Measurements from ENCODE around the gene MAGEA3. TPM values are rescaled to one million over a fixed set of nuclear protein-coding genes. Genes with fewer than 3 reads are reported as not detected.
"Not testable (repeated sequence)": the region's sequence is repeated elsewhere in the genome, so short reads cannot be mapped to it uniquely, and the experiment has no call there.

MAGEA3 gene
- polyA plus RNA-seq, 2 of the 4 experiments (the other 2 are of a cell fraction): 0.96 to 2.2 TPM

DNA sequence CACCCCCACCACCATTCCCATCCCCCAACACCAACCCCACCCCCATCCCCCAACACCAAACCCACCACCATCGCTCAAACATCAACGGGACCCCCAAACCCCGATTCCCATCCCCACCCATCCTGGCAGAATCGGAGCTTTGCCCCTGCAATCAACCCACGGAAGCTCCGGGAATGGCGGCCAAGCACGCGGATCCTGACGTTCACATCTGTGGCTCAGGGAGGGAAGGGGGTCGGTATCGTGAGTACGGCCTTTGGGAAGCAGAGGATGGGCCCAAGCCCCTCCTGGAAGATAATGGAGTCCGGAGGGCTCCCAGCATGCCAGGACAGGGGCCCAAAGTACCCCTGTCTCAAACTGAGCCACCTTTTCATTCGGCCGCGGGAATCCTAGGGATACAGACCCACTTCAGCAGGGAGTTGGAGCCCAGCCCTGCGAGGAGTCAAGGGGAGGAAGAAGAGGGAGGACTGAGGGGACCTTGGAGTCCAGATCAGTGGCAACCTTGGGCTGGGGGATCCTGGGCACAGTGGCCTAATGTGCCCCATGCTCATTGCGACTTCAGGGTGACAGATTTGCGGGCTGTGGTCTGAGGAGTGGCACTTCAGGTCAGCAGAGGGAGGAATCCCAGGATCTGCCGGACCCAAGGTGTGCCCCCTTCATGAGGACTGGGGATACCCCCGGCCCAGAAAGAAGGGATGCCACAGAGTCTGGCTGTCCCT lies 35.7 kb downstream of the MAGEA3 start:
- H3K9me3 ChIP-seq; FAIRE-seq; H3K27ac ChIP-seq; CTCF ChIA-PET; H3K4me2 ChIP-seq; H3K4me3 ChIP-seq; H3K4me1 ChIP-seq; DNase-seq (ENCODE audit: low read depth in 1 of 2, low spot score in 1 of 2); POLR2A ChIA-PET; ATAC-seq: not testable (repeated sequence)
- 46% methylated on average over 4 of the region's 22 CpGs for WGBS (ENCODE audit: missing lambda C conversion rate)

DNA sequence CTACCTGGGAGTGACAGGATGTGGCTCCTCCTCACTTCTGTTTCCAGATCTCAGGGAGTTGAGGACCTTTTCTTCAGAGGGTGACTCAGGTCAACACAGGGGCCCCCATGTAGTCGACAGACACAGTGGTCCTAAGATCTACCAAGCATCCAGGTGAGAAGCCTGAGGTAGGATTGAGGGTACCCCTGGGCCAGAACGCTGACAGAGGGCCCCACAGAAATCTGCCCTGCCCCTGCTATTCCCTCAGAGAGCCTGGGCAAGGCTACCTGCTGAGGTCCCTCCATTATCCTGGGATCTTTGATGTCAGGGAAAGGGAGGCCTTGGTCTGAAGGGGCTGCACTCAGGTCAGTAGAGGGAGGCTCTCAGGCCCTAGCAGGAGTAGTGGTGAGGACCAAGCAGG lies 36.5 kb downstream of the MAGEA3 start:
- FAIRE-seq (no peak), ATAC-seq (no peak), DNase-seq (ENCODE audit: low read depth in 1 of 2, low spot score in 1 of 2) (no peak)
- Histone ChIP-seq H3K9me3 (no peaks in the 10 kb centered on the region), H3K27ac (no peak overlapping the region), H3K4me3 (no peak overlapping the region), H3K4me2 (no peak overlapping the region), H3K4me1 (no peaks in the 10 kb centered on the region)
- ChIA-PET CTCF (no interaction called here), POLR2A (no interaction called here)
- no CpG with 5 or more reads among the region's 2 CpGs for WGBS (ENCODE audit: missing lambda C conversion rate)
- TF ChIP-seq, protein P1, sequence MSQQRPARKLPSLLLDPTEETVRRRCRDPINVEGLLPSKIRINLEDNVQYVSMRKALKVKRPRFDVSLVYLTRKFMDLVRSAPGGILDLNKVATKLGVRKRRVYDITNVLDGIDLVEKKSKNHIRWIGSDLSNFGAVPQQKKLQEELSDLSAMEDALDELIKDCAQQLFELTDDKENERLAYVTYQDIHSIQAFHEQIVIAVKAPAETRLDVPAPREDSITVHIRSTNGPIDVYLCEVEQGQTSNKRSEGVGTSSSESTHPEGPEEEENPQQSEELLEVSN (IDR thresholded peaks at IDR 0.05; ENCODE audit: borderline replicate concordance, low read depth): no peak
- TF ChIP-seq, protein P2, sequence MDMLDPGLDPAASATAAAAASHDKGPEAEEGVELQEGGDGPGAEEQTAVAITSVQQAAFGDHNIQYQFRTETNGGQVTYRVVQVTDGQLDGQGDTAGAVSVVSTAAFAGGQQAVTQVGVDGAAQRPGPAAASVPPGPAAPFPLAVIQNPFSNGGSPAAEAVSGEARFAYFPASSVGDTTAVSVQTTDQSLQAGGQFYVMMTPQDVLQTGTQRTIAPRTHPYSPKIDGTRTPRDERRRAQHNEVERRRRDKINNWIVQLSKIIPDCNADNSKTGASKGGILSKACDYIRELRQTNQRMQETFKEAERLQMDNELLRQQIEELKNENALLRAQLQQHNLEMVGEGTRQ (IDR thresholded peaks at IDR 0.05): no peak
- TF ChIP-seq, protein P3, sequence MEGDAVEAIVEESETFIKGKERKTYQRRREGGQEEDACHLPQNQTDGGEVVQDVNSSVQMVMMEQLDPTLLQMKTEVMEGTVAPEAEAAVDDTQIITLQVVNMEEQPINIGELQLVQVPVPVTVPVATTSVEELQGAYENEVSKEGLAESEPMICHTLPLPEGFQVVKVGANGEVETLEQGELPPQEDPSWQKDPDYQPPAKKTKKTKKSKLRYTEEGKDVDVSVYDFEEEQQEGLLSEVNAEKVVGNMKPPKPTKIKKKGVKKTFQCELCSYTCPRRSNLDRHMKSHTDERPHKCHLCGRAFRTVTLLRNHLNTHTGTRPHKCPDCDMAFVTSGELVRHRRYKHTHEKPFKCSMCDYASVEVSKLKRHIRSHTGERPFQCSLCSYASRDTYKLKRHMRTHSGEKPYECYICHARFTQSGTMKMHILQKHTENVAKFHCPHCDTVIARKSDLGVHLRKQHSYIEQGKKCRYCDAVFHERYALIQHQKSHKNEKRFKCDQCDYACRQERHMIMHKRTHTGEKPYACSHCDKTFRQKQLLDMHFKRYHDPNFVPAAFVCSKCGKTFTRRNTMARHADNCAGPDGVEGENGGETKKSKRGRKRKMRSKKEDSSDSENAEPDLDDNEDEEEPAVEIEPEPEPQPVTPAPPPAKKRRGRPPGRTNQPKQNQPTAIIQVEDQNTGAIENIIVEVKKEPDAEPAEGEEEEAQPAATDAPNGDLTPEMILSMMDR (IDR thresholded peaks at IDR 0.05): no peak
- no peak for TF ChIP-seq PHF8 (IDR thresholded peaks at IDR 0.05; ENCODE audit: borderline replicate concordance, low read depth)
- TF ChIP-seq, protein P4, sequence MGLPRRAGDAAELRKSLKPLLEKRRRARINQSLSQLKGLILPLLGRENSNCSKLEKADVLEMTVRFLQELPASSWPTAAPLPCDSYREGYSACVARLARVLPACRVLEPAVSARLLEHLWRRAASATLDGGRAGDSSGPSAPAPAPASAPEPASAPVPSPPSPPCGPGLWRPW (IDR thresholded peaks at IDR 0.05): no peak

DNA sequence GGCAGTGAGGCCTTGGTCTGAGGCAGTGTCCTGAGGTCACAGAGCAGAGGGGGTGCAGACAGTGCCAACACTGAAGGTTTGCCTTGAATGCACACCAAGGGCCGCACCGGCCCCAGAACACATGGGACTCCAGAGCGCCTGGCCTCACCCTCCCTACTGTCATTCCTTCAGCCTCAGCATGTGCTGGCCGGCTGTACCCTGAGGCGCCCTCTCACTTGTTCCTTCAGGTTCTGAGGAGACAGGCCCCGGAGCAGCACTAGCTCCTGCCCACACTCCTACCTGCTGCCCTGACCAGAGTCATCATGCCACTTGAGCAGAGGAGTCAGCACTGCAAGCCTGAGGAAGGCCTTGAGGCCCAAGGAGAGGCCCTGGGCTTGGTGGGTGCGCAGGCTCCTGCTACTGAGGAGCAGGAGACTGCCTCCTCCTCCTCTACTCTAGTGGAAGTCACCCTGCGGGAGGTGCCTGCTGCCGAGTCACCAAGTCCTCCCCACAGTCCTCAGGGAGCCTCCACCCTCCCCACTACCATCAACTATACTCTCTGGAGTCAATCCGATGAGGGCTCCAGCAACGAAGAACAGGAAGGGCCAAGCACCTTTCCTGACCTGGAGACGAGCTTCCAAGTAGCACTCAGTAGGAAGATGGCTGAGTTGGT lies 37.4 kb downstream of the MAGEA3 start:
- POLR2A ChIA-PET: no interaction called here
- WGBS (ENCODE audit: missing lambda C conversion rate): 61% methylated on average over 6 of the region's 12 CpGs
- Histone ChIP-seq H3K27ac (no peak overlapping the region), H3K4me3 (no peak overlapping the region), H3K4me2 (no peak overlapping the region), H3K4me1 (no peaks in the 10 kb centered on the region), H3K9me3 (no peaks in the 10 kb centered on the region)
- ATAC-seq: no peak
- TF ChIP-seq, protein P5, sequence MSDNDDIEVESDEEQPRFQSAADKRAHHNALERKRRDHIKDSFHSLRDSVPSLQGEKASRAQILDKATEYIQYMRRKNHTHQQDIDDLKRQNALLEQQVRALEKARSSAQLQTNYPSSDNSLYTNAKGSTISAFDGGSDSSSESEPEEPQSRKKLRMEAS (IDR thresholded peaks at IDR 0.05): no peak
- TF ChIP-seq FOXS1 (CRISPR knock-in tag; IDR thresholded peaks at IDR 0.05) (no peak), CBX8 (IDR thresholded peaks at IDR 0.05) (no peak)
- FAIRE-seq: no peak
- no peak for DNase-seq (ENCODE audit: low read depth in 1 of 2, low spot score in 1 of 2)
- CTCF ChIA-PET: no interaction called here

DNA sequence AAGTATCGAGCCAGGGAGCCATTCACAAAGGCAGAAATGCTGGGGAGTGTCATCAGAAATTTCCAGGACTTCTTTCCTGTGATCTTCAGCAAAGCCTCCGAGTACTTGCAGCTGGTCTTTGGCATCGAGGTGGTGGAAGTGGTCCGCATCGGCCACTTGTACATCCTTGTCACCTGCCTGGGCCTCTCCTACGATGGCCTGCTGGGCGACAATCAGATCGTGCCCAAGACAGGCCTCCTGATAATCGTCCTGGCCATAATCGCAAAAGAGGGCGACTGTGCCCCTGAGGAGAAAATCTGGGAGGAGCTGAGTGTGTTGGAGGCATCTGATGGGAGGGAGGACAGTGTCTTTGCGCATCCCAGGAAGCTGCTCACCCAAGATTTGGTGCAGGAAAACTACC lies 37.9 kb downstream of the MAGEA3 start:
- 41% methylated on average over 8 of the region's 12 CpGs for WGBS (ENCODE audit: missing lambda C conversion rate)
- H3K4me1 ChIP-seq; H3K27ac ChIP-seq; ATAC-seq; DNase-seq (ENCODE audit: low read depth in 1 of 2, low spot score in 1 of 2); H3K9me3 ChIP-seq; CTCF ChIA-PET; H3K4me2 ChIP-seq; H3K4me3 ChIP-seq; POLR2A ChIA-PET; FAIRE-seq: not testable (repeated sequence)

DNA sequence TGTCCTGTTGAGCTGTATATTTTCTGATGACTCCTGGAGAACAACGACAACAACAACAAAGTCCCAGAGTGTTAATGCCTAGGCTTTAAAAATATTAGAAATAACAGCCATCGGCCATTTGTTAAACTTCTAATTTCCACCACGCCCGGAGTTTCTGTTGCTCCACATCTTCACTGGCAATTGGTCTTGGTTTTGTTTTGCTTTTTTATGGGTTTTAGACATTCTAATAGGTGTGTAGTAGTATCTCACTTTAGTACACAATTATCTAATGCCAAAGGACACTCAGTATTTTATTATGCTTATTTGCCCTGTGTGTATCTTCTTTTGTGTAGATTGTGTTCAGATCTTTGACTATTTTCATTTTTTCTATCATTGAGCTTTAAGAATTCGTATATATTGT lies 40.0 kb downstream of the MAGEA3 start:
- H3K4me1 ChIP-seq: no peaks in the 10 kb centered on the region
- DNase-seq (ENCODE audit: low read depth in 1 of 2, low spot score in 1 of 2) (no peak), ATAC-seq (no peak), FAIRE-seq (peak; percentile 43)
- CTCF ChIA-PET: interaction anchor here (0.6 kb wide), 1 partner anchor 299 kb away, joined by 3 read pairs; no protein-coding TSS in a partner anchor
- no peak overlapping the region for H3K4me3 ChIP-seq
- TF ChIP-seq ZSCAN20 (CRISPR knock-in tag; IDR thresholded peaks at IDR 0.05): no peak
- no peak for TF ChIP-seq POLR2AphosphoS2 (conservative IDR thresholded peaks at IDR 0.05; ENCODE audit: low read length)
- no peak for TF ChIP-seq SMC3 (IDR thresholded peaks at IDR 0.05)
- WGBS (ENCODE audit: missing lambda C conversion rate): 24% methylated on average over 5 of the region's 5 CpGs
- no peaks in the 10 kb centered on the region for H3K9me3 ChIP-seq
- no peak overlapping the region for H3K27ac ChIP-seq
- no peak overlapping the region for H3K4me2 ChIP-seq
- POLR2A ChIA-PET: no interaction called here

Other genes with a start within 250 kb of the MAGEA3 start
- 1.4 and 1.7 TPM in 2 replicates for gene GABRA3, start 247.5 kb upstream of the MAGEA3 start, polyA plus RNA-seq (2011; rRNA removed)
- gene GABRA3, start 247.5 kb upstream of the MAGEA3 start, polyA plus RNA-seq (2017; fragmentation: RNase III; extraction: RNeasy Plus Mini Kit Qiagen cat#74134 plus additional on column Dnase treatment): 0.30 to 0.39 TPM (median 0.36 TPM) in 3 replicates
- 0.50 and 0.54 TPM in 2 replicates for gene GABRQ, start 60.9 kb upstream of the MAGEA3 start, polyA plus RNA-seq (2011; rRNA removed)
- gene GABRQ, start 60.9 kb upstream of the MAGEA3 start, polyA plus RNA-seq (2017; fragmentation: RNase III; extraction: RNeasy Plus Mini Kit Qiagen cat#74134 plus additional on column Dnase treatment): 0.52 to 0.72 TPM (median 0.70 TPM) in 3 replicates
- not detected in 2 replicates for gene CSAG2, start 10.5 kb downstream of the MAGEA3 start, polyA plus RNA-seq (2011; rRNA removed)
- gene CSAG2, start 10.5 kb downstream of the MAGEA3 start, polyA plus RNA-seq (2017; fragmentation: RNase III; extraction: RNeasy Plus Mini Kit Qiagen cat#74134 plus additional on column Dnase treatment): not detected in 3 replicates
- 0.08 TPM in 1 of 2 replicates, not detected in the other for gene MAGEA2B, start 15.8 kb downstream of the MAGEA3 start, polyA plus RNA-seq (2011; rRNA removed)
- not detected in 3 replicates for gene MAGEA2B, start 15.8 kb downstream of the MAGEA3 start, polyA plus RNA-seq (2017; fragmentation: RNase III; extraction: RNeasy Plus Mini Kit Qiagen cat#74134 plus additional on column Dnase treatment)
- 1.0 and 1.4 TPM in 2 replicates for gene CSAG1, start 34.9 kb downstream of the MAGEA3 start, polyA plus RNA-seq (2011; rRNA removed)
- 0.27 to 0.37 TPM in 2 of 3 replicates, not detected in the other for gene CSAG1, start 34.9 kb downstream of the MAGEA3 start, polyA plus RNA-seq (2017; fragmentation: RNase III; extraction: RNeasy Plus Mini Kit Qiagen cat#74134 plus additional on column Dnase treatment)
- gene MAGEA12, start 35.0 kb downstream of the MAGEA3 start, polyA plus RNA-seq (2011; rRNA removed): 1.7 TPM in 2 replicates
- gene MAGEA12, start 35.0 kb downstream of the MAGEA3 start, polyA plus RNA-seq (2017; fragmentation: RNase III; extraction: RNeasy Plus Mini Kit Qiagen cat#74134 plus additional on column Dnase treatment): 0.12 to 0.27 TPM (median 0.25 TPM) in 3 replicates
- gene MAGEA2, start 55.0 kb downstream of the MAGEA3 start, polyA plus RNA-seq (2011; rRNA removed): 0.09 and 0.34 TPM in 2 replicates
- gene MAGEA2, start 55.0 kb downstream of the MAGEA3 start, polyA plus RNA-seq (2017; fragmentation: RNase III; extraction: RNeasy Plus Mini Kit Qiagen cat#74134 plus additional on column Dnase treatment): 0.04 to 0.05 TPM in 2 of 3 replicates, not detected in the other
- 0.10 TPM in 1 of 2 replicates, not detected in the other for gene CSAG3, start 60.4 kb downstream of the MAGEA3 start, polyA plus RNA-seq (2011; rRNA removed)
- gene CSAG3, start 60.4 kb downstream of the MAGEA3 start, polyA plus RNA-seq (2017; fragmentation: RNase III; extraction: RNeasy Plus Mini Kit Qiagen cat#74134 plus additional on column Dnase treatment): not detected in 3 replicates
- 15.2 and 21.2 TPM in 2 replicates for gene MAGEA6, start 70.9 kb downstream of the MAGEA3 start, polyA plus RNA-seq (2011; rRNA removed)
- 10.2 to 11.3 TPM (median 10.9 TPM) in 3 replicates for gene MAGEA6, start 70.9 kb downstream of the MAGEA3 start, polyA plus RNA-seq (2017; fragmentation: RNase III; extraction: RNeasy Plus Mini Kit Qiagen cat#74134 plus additional on column Dnase treatment)
- 64.7 and 69.2 TPM in 2 replicates for gene CETN2, start 132.0 kb downstream of the MAGEA3 start, polyA plus RNA-seq (2011; rRNA removed)
- gene CETN2, start 132.0 kb downstream of the MAGEA3 start, polyA plus RNA-seq (2017; fragmentation: RNase III; extraction: RNeasy Plus Mini Kit Qiagen cat#74134 plus additional on column Dnase treatment): 77.8 to 87.3 TPM (median 82.6 TPM) in 3 replicates
- gene NSDHL, start 132.3 kb downstream of the MAGEA3 start, polyA plus RNA-seq (2011; rRNA removed): 24.9 and 26.9 TPM in 2 replicates
- 43.0 to 51.3 TPM (median 50.5 TPM) in 3 replicates for gene NSDHL, start 132.3 kb downstream of the MAGEA3 start, polyA plus RNA-seq (2017; fragmentation: RNase III; extraction: RNeasy Plus Mini Kit Qiagen cat#74134 plus additional on column Dnase treatment)
- 11.2 and 12.8 TPM in 2 replicates for gene ZNF185, start 199.3 kb downstream of the MAGEA3 start, polyA plus RNA-seq (2011; rRNA removed)
- gene ZNF185, start 199.3 kb downstream of the MAGEA3 start, polyA plus RNA-seq (2017; fragmentation: RNase III; extraction: RNeasy Plus Mini Kit Qiagen cat#74134 plus additional on column Dnase treatment): 4.9 to 5.2 TPM (median 5.0 TPM) in 3 replicates

Data from A549 (cell line).